Endothelial cell of umbilical vein (primary cell): ENCODE measurements around the gene LRRC8D. TPM values are rescaled to one million over a fixed set of nuclear protein-coding genes. Genes with fewer than 3 reads are reported as not detected.

Experiments
- BruUV-seq: library from RNA; stranded (reverse); fragments of 400-500 nt; replicated peaks from 2 replicates; lab custom pipeline; 2021; lab: Mats Ljungman, UMichigan
- CTCF ChIA-PET: fragments of 300-600, 350-600 bp; sonication (Branson Sonifier 250); formaldehyde crosslinking; loops from one replicate; lab custom pipeline; 2021; ENCODE audit warnings: antibody characterized with exemption, inconsistent platforms; lab: Charles Lee
- POLR2A ChIA-PET: fragments of 300-600, 350-600 bp; sonication (Branson Sonifier 250); formaldehyde crosslinking; loops from one replicate; lab custom pipeline; 2021; ENCODE audit warnings: antibody characterized with exemption, inconsistent platforms; lab: Charles Lee
- DNase-seq: peaks from one replicate; pipeline ENCODE4 v3.0.0-alpha.2; 2011; ENCODE audit warnings: low read depth, low spot score
- FAIRE-seq: peaks from 2 replicates; lab custom pipeline; 2011; peaks lifted over from hg19 to GRCh38; lab: Jason Lieb, UNC
- H2AFZ ChIP-seq: 2 replicates; pipeline ENCODE4 v1.6.0; 2012; ENCODE audit warnings: low read depth, low read length, control low read depth, inconsistent platforms
- H3K27ac ChIP-seq: 2 replicates; pipeline ENCODE4 v1.5.1; 2011; ENCODE audit warnings: low read depth, mild to moderate bottlenecking, control low read depth, low read length, moderate library complexity; ENCODE audit not compliant: insufficient read depth
- H3K27me3 ChIP-seq, 2 experiments: 2 replicates each; pipeline versions ENCODE4 v1.6.0 to v1.6.1; 2011; ENCODE audit warnings: low read length in 2 of 2, mixed read lengths in 1 of 2; ENCODE audit not compliant: control insufficient read depth in 2 of 2, insufficient read depth in 2 of 2
- H3K36me3 ChIP-seq, 2 experiments: 2 replicates in 1 of 2; 3 replicates in 1 of 2; pipeline ENCODE4 v1.5.1; 2011; ENCODE audit warnings: low read length in 2 of 2, mild to moderate bottlenecking in 1 of 2, moderate library complexity in 1 of 2; ENCODE audit not compliant: control insufficient read depth in 2 of 2, insufficient read depth in 2 of 2; ENCODE audit errors: extremely low read depth in 1 of 2
- H3K4me1 ChIP-seq: 3 replicates; pipeline ENCODE4 v1.5.1; 2011; ENCODE audit warnings: mild to moderate bottlenecking, low read length; ENCODE audit not compliant: control insufficient read depth, insufficient read depth; ENCODE audit errors: extremely low read depth
- H3K4me2 ChIP-seq: 2 replicates; pipeline ENCODE4 v1.6.1; 2011; ENCODE audit warnings: low read length, control low read depth, mixed read lengths; ENCODE audit not compliant: insufficient read depth
- H3K4me3 ChIP-seq, 3 experiments: fragments of 200-600 bp in 1 of 3; sonication (generic), shearing (Covaris generic) in 1 of 3; replicated peaks in 1 of 3; 2 replicates each; pipeline ENCODE4 v1.5.1; 2011 to 2016; ENCODE audit warnings: control low read depth in 3 of 3, low read length in 3 of 3, mild to moderate bottlenecking in 2 of 3, inconsistent platforms in 1 of 3, low read depth in 1 of 3, moderate library complexity in 1 of 3; ENCODE audit not compliant: insufficient read depth in 1 of 3
- H3K79me2 ChIP-seq: 2 replicates; pipeline ENCODE4 v1.6.0; 2012; ENCODE audit warnings: low read length, inconsistent platforms; ENCODE audit not compliant: control insufficient read depth, insufficient read depth
- H3K9ac ChIP-seq: replicated peaks from 2 replicates; pipeline ENCODE3; 2011; ENCODE audit warnings: low read length, control low read depth; ENCODE audit not compliant: insufficient read depth; ENCODE audit errors: extremely low read depth
- H3K9me1 ChIP-seq: replicated peaks from 3 replicates; pipeline ENCODE4 v1.6.0; 2011; ENCODE audit warnings: mild to moderate bottlenecking, low read length; ENCODE audit not compliant: control insufficient read depth, insufficient read depth; ENCODE audit errors: extremely low read depth
- H3K9me3 ChIP-seq: replicated peaks from 2 replicates; pipeline ENCODE4 v1.5.1; 2012; ENCODE audit warnings: low read length, inconsistent platforms; ENCODE audit not compliant: control insufficient read depth, insufficient read depth
- H4K20me1 ChIP-seq: replicated peaks from 2 replicates; pipeline ENCODE3; 2011; ENCODE audit warnings: mild to moderate bottlenecking, low read length; ENCODE audit not compliant: control insufficient read depth, insufficient read depth; ENCODE audit errors: extremely low read depth
- EZH2 ChIP-seq: IDR thresholded peaks from 2 replicates; pipeline ENCODE4 v1.6.1; 2012; ENCODE audit warnings: borderline replicate concordance, low read depth, mild to moderate bottlenecking, moderate library complexity, low read length, inconsistent platforms; ENCODE audit not compliant: severe bottlenecking
- GATA2 ChIP-seq: IDR thresholded peaks from 2 replicates; pipeline ENCODE4 v1.7.0; 2011; ENCODE audit warnings: low read depth, mild to moderate bottlenecking, moderate library complexity, mixed read lengths, low read length; ENCODE audit not compliant: insufficient read length, insufficient read depth
- JUN ChIP-seq: IDR thresholded peaks from 2 replicates; pipeline ENCODE4 v1.6.1; 2011; ENCODE audit warnings: borderline replicate concordance, low read depth; ENCODE audit not compliant: insufficient read length, insufficient read depth
- POLR2A ChIP-seq: IDR thresholded peaks from 2 replicates; pipeline ENCODE4 v1.6.1; 2012; ENCODE audit warnings: low read depth, mild to moderate bottlenecking, control low read depth, low read length
- POLR2AphosphoS5 ChIP-seq: IDR thresholded peaks from 2 replicates; pipeline ENCODE4 v1.6.1; 2012; ENCODE audit warnings: low read depth, mild to moderate bottlenecking, control low read depth, low read length, moderate library complexity; ENCODE audit not compliant: insufficient read depth
- dilution Hi-C: fragments of 300-500 bp; cut with MboI; formaldehyde crosslinking; loops from one replicate; pipeline ENCODE4 v1.15.0; 2019; ENCODE audit warnings: low sequenced_read_pairs; ENCODE audit not compliant: extremely low pct_ligation_motif_present
- intact Hi-C: fragments of 100-400 bp; cut with micrococcal nuclease; formaldehyde crosslinking; loops from one replicate; pipeline ENCODE4 v1.10.0; 2022
- polyA plus RNA-seq, 4 experiments: library from polyadenylated mRNA; depleted of rRNA in 3 of 4; stranded (reverse) in 3 of 4; unstranded in 1 of 4; fragments of >200 nt; gene quantifications; 2 replicates each; pipeline versions ENCODE4 v1.2.1 to v1.2.3, GENCODE V29; 2011 to 2012; ENCODE audit warnings: missing spikeins in 1 of 4
- total RNA-seq: library from RNA; stranded (reverse); gene quantifications from 2 replicates; pipeline ENCODE4 v1.2.3, GENCODE V29; 2021
- TF ChIP-seq, protein P1 (sequence below), 2 donors: IDR thresholded peaks; 1 replicate in 1 of 2; 2 replicates in 1 of 2; pipeline ENCODE4 v1.5.1; 2011; ENCODE audit warnings: low read length in 2 of 2, mild to moderate bottlenecking in 2 of 2, moderate library complexity in 2 of 2, control low read depth in 1 of 2, inconsistent platforms in 1 of 2, low read depth in 1 of 2; ENCODE audit not compliant: insufficient read depth in 1 of 2; ENCODE audit errors: extremely low read depth in 1 of 2

LRRC8D gene
- total and polyA plus RNA-seq, 2 donors (not counting 3 experiments of a cell fraction or from before 2014, with no cell fraction given), result 31.9 to 37.7 TPM

DNA sequence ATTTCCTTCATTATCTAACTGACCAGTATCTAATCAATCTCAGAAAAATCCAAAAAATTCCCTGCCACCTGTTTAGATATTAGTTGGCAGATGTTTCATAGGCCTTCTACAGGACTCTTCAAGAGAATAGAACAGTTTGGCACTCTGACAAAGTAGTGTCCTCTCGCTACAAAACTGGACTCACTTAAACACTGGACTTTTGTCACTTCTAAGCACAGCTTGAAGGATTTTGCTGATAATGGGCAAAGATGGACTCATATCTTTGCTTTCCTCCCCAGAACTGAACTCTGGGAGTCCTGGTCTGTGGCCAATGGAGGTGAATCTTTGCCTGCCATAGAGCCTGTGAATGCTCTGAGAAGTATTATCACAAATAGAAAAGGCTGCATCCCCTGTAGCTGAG lies 115.9 kb downstream of the LRRC8D start:
- intact Hi-C loops, result no loop called here
- no peak overlapping the region for H3K27ac ChIP-seq
- no peak overlapping the region for H3K4me3 ChIP-seq
- H3K9me3 ChIP-seq, result no peaks in the 10 kb centered on the region
- H3K9ac ChIP-seq, result no peak overlapping the region
- H3K4me2 ChIP-seq, result no peak overlapping the region
- FAIRE-seq (no peak), DNase-seq (no peak)
- TF ChIP-seq POLR2A, result no peak
- no peak for TF ChIP-seq JUN
- TF ChIP-seq, protein P1, sequence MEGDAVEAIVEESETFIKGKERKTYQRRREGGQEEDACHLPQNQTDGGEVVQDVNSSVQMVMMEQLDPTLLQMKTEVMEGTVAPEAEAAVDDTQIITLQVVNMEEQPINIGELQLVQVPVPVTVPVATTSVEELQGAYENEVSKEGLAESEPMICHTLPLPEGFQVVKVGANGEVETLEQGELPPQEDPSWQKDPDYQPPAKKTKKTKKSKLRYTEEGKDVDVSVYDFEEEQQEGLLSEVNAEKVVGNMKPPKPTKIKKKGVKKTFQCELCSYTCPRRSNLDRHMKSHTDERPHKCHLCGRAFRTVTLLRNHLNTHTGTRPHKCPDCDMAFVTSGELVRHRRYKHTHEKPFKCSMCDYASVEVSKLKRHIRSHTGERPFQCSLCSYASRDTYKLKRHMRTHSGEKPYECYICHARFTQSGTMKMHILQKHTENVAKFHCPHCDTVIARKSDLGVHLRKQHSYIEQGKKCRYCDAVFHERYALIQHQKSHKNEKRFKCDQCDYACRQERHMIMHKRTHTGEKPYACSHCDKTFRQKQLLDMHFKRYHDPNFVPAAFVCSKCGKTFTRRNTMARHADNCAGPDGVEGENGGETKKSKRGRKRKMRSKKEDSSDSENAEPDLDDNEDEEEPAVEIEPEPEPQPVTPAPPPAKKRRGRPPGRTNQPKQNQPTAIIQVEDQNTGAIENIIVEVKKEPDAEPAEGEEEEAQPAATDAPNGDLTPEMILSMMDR (IDR thresholded peaks at IDR 0.05; ENCODE audit: extremely low read depth in 1 of 2, insufficient read depth in 1 of 2, low read depth in 1 of 2, low read length in 2 of 2), result no peak
- TF ChIP-seq POLR2AphosphoS5, result no peak
- no peak for TF ChIP-seq GATA2
- no peak for TF ChIP-seq EZH2
- BruUV-seq, result no TSS peak
- H2AFZ ChIP-seq, result no peak overlapping the region
- H3K4me1 ChIP-seq, result no peaks in the 10 kb centered on the region
- no peaks in the 10 kb centered on the region for H3K27me3 ChIP-seq
- no peaks in the 10 kb centered on the region for H3K9me1 ChIP-seq
- peaks cover 0 to 7% of the 10 kb centered on the region in 2 experiments for H3K36me3 ChIP-seq
- H4K20me1 ChIP-seq, result no peaks in the 10 kb centered on the region
- ChIA-PET POLR2A (no interaction called here), CTCF (interaction anchor here (1.2 to 1.5 kb wide), 3 partner anchors 10 to 93 kb away, joined by 3 to 4 read pairs (median 4); no protein-coding TSS in a partner anchor)
- H3K79me2 ChIP-seq, result no peaks in the 10 kb centered on the region
- dilution Hi-C loops, result no loop called here
